ENCODE results near the gene PPP6C.
"Not testable (repeated sequence)": the region's sequence is repeated elsewhere in the genome, so short reads cannot be mapped to it uniquely, and the experiment has no call there.

PPP6C gene

DNA sequence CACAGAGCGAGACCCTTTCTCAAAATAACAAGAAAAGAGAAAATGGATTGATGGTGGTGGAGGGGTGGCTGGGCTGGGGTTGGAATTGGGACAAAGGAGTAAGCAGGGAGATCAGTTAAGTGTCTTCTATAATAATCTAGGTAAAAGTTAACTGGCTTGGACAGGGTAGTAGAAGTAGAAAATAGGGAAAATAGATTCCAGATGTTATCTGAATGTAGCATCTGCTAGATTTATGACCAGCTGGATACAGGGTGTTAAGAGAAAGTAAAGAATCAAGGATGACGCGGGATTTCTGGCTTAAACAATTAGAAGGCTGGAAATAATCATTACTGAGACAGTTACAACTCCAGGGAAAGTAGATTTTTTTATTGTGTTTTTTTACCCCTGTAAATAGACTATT, 13.0 kb downstream of the PPP6C start:
- TF ChIP-seq, protein P1, sequence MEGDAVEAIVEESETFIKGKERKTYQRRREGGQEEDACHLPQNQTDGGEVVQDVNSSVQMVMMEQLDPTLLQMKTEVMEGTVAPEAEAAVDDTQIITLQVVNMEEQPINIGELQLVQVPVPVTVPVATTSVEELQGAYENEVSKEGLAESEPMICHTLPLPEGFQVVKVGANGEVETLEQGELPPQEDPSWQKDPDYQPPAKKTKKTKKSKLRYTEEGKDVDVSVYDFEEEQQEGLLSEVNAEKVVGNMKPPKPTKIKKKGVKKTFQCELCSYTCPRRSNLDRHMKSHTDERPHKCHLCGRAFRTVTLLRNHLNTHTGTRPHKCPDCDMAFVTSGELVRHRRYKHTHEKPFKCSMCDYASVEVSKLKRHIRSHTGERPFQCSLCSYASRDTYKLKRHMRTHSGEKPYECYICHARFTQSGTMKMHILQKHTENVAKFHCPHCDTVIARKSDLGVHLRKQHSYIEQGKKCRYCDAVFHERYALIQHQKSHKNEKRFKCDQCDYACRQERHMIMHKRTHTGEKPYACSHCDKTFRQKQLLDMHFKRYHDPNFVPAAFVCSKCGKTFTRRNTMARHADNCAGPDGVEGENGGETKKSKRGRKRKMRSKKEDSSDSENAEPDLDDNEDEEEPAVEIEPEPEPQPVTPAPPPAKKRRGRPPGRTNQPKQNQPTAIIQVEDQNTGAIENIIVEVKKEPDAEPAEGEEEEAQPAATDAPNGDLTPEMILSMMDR (conservative IDR thresholded peaks at IDR 0.05; ENCODE audit: control insufficient read depth, insufficient read depth, low read depth, low read length), result no peak

DNA sequence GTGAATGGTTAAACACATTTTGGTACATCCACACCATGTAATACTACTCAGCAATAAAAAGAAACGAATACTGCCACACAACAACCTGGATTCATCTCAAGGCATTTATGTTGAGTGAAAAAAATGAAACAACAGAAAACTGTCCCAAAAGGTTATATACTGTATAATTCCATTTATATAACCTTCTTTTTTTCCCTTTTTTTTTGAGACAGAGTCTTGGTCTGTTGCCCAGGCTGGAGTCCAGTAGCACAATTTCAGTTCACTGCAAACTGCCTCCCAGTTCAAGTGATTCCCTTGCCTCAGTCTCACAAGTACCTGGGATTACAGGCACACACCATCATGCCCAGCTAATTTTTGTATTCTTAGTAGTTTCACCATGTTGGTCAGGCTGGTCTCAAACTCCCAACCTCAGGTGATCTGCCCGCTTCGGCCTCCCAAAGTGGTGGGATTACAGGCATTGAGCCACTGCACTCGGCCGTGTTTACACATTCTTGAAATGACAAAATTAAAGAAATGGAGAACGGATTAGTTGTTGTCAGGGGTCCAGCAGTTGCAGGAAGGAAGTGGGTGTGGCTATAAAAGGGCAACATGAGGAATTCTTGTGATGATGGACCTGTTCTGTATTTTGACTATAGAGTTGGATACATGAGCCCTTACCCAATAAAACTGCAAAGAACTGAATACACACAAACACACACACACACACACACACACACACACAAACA, 17.4 kb downstream of the PPP6C start:
- peak; percentile 12 for DNase-seq (ENCODE audit: low read depth)
- no peak overlapping the region for H3K4me3 ChIP-seq (ENCODE audit: control insufficient read depth, low read depth, low read length)
- TF ChIP-seq, protein P1 (conservative IDR thresholded peaks at IDR 0.05; ENCODE audit: control insufficient read depth, insufficient read depth, low read depth, low read length), result no peak

More for the DNA sequence above, 13.0 kb downstream of the PPP6C start:
- peak; percentile 87 for DNase-seq (ENCODE audit: low read depth)
- peak overlapping the region; percentile 31 for H3K4me3 ChIP-seq (ENCODE audit: control insufficient read depth, low read depth, low read length)

DNA sequence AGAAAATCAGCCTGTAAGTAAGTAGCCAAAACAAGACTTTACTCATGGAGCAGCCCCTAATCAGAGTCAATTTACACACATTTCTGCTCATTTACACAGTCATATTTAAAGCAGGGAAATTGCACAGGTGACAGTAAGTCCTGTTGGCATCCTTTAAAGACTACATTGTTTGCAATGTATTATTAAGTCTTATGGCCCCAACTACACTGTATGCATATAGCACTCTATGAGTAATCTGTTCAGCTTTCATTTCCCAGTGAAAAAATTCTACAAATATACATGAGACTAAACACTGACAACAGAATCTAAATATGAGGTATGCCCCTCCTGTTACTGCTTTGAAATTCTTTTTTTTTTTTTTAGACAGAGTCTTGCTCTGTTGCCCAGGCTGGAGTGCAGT, 19.7 kb downstream of the PPP6C start:
- no peak for DNase-seq (ENCODE audit: low read depth)
- TF ChIP-seq, protein P1 (conservative IDR thresholded peaks at IDR 0.05; ENCODE audit: control insufficient read depth, insufficient read depth, low read depth, low read length), result no peak
- H3K4me3 ChIP-seq (ENCODE audit: control insufficient read depth, low read depth, low read length), result no peak overlapping the region

DNA sequence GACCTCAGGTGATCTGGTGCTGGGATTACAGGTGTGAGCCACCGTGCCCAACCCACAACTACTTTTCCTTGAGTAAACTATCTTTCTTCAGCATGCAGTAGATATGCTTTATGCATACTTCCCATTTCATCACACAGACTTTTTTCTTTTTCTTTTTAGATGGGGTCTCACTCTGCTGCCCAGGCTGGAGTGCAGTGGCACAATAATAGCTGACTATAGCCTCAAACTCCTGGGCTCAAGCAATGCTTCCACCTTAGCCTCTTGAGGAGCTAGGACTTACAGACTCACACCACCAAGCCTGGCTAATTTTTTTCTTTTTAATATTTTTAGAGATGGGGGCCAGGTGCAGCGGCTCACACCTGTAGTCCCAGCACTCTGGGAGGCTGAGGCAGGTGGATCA, 22.8 kb downstream of the PPP6C start:
- TF ChIP-seq, protein P1 (conservative IDR thresholded peaks at IDR 0.05; ENCODE audit: control insufficient read depth, insufficient read depth, low read depth, low read length), result no peak
- H3K4me3 ChIP-seq (ENCODE audit: control insufficient read depth, low read depth, low read length), result no peak overlapping the region
- DNase-seq (ENCODE audit: low read depth), result no peak

DNA sequence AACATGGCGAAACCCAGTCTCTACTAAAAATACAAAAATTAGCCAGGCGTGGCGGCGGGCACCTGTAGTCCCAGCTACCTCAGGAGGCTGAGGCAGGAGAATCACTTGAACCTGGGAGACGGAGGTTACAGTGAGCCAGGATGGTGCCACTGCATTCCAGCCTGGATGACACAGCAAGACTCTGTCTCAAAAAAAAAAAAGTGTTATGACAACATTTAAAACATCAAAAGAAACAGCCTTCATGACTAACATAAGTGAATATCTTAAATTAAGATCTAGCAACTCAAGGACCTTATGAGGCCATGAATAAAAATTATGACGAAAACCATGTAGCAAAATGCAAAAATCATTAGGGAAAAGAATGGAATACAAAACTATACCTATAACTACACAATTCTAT, 26.7 kb downstream of the PPP6C start:
- DNase-seq (ENCODE audit: low read depth); H3K4me3 ChIP-seq (ENCODE audit: control insufficient read depth, low read depth, low read length): not testable (repeated sequence)

DNA sequence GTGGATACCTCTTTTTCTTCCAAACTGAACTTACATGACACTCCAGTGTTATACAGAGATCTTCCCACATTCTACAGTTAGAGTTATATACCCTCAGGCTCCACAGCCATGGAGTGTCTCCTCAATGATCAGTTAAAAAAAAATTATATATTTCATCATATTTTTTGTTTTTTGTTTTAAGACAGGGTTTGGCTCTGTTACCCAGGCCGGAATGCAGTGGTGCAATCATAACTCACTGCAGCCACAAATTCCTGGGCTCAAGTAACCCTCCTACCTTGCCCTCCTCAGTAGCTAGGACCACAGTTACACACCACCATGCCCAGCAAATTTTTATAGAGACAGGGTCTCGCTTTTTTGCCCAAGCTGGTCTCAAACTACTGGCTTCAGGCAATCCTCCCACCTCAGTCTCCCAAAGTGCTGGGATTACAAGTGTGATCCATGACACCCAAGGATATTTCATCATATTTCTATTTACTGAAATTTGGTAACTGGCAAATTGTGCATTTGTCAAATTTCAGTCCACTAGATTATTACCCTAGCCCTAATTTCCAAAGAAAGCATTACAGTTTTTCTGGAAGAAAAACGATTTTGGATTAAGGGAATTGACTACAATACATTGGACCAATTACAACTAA, 28.2 kb downstream of the PPP6C start:
- DNase-seq (ENCODE audit: low read depth), result peak; percentile 14
- TF ChIP-seq, protein P1 (conservative IDR thresholded peaks at IDR 0.05; ENCODE audit: control insufficient read depth, insufficient read depth, low read depth, low read length), result no peak
- H3K4me3 ChIP-seq (ENCODE audit: control insufficient read depth, low read depth, low read length), result no peak overlapping the region

DNA sequence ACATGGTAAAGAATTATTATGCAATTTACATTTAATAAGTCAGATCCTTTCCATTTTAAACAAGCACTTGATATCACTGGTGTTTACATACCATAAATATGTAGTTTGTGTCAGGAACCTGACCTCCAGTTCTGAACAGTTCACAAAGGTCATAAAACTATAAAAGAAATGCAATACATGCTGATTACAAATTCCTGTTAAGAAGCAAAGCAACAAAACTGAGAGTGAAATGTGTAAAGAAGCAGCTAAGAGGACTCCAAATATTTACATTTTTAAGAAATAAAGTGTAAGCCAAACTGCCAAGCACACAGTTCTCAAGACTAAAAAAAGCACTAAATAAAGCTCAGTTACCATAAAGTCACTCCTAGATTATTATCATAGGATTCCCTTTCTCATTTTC, 28.9 kb downstream of the PPP6C start:
- H3K4me3 ChIP-seq (ENCODE audit: control insufficient read depth, low read depth, low read length), result no peak overlapping the region
- DNase-seq (ENCODE audit: low read depth), result no peak
- TF ChIP-seq, protein P1 (conservative IDR thresholded peaks at IDR 0.05; ENCODE audit: control insufficient read depth, insufficient read depth, low read depth, low read length), result no peak

All from fibroblast of mammary gland (primary cell).